HG03571 (cell line): ENCODE data around the gene TUBA4B.

Source experiments
- ATAC-seq: cut with Tn5 transposase; IDR thresholded peaks from one replicate; pipeline ENCODE4 v1.9.1; 2021; ENCODE audit not compliant: unreplicated experiment

The TUBA4B gene

GRCh38 chr2:219314804-219315468 is 61.9 kb downstream of the TUBA4B start:
- ATAC-seq = no peak
